ENCODE results near the gene PITPNM2. TPM values are rescaled to one million over a fixed set of nuclear protein-coding genes. Genes with fewer than 3 reads are reported as not detected.

The PITPNM2 gene
- total RNA-seq, 3 donors from 2014 or later, result 7.3 to 9.3 (median 9.2) TPM

DNA sequence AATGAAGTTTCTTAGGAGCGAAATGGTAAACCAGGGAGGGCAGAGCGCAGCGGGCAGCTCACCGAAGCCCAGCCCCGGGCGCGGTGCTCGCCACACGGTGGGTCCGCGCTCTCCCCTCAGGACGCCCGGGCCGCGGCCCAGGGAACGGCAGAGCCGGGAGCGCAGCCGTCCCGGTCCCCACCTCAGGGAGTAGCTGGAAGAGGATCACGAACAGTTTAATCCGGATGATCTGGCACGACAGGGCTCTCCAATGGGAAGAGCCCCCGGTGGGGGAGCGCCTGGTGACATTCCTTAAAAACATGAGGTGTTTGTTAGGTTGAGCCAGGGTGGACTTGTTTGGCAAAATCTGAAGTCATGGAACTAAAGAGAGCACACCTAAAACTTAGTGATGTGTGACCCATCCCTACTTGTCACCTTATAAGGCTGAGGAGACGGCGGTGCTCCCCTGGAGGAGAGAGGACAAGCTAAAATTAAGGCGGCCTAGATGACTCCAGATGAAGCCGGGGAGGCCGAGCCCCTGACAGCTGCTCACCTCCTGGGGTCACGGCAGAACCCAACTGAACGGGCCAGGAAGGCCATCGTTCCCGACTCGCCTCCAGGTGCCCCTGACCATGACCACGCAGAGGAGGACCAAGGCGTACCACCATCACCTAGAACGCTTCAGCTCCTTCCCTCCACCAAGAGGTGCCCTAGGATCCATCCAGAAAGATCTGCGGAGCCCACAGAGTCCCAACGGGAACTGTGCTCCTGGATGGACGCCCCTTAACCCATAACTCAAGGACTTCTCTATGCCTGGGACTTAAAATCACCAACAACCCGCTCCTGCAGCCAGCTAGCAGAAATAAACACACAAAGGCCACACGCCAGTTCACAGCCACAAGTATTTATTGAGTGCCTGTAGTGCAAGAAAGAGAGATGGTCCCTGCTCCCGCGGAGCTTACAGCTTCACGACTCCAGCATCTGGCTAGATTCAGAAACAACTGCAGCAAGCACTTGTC lies 866 bp upstream of the PITPNM2 start:
- Mint-ChIP-seq H3K9me3 (no peaks in the 10 kb centered on the region), H3K36me3 (ENCODE audit: insufficient read depth) (peaks cover 2% of the 10 kb centered on the region), H3K27me3 (ENCODE audit: low read depth) (no peaks in the 10 kb centered on the region), H3K4me1 (ENCODE audit: low read depth) (peaks cover 35% of the 10 kb centered on the region), H3K4me3 (peak overlapping the region; percentile 80)
- ATAC-seq (peak; percentile 15 to 17), DNase-seq (no peak)

DNA sequence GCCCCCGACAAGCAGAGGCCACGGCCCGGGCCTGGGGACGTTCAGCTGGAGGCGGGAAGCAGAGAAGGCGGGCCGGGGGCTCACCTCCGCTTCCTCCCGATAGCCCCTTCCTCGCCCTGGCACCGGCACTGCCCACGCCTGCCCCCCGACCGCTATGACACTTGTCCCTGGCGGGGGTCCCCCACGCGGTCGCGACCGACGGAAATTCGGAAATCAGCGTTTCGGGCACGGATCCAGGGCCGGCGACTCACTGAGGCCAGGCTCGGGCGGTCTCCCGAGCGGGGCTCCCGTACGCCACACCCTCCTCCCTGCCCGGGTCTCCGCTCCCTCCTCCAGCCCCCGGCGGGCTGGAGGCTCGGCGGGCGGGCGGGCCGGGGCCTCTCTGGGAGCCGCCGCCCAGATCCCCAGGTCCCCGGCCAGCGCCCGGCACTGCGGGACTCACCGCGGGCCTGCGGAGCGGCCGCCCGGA lies 581 bp downstream of the PITPNM2 start:
- Mint-ChIP-seq H3K9me3 (no peaks in the 10 kb centered on the region), H3K36me3 (ENCODE audit: insufficient read depth) (no peaks in the 10 kb centered on the region), H3K27me3 (ENCODE audit: low read depth) (no peaks in the 10 kb centered on the region), H3K4me3 (peak overlapping the region; percentile 82), H3K4me1 (ENCODE audit: low read depth) (peaks cover 35% of the 10 kb centered on the region)
- DNase-seq (peak; percentile 18), ATAC-seq (peak; percentile 44 to 57)

DNA sequence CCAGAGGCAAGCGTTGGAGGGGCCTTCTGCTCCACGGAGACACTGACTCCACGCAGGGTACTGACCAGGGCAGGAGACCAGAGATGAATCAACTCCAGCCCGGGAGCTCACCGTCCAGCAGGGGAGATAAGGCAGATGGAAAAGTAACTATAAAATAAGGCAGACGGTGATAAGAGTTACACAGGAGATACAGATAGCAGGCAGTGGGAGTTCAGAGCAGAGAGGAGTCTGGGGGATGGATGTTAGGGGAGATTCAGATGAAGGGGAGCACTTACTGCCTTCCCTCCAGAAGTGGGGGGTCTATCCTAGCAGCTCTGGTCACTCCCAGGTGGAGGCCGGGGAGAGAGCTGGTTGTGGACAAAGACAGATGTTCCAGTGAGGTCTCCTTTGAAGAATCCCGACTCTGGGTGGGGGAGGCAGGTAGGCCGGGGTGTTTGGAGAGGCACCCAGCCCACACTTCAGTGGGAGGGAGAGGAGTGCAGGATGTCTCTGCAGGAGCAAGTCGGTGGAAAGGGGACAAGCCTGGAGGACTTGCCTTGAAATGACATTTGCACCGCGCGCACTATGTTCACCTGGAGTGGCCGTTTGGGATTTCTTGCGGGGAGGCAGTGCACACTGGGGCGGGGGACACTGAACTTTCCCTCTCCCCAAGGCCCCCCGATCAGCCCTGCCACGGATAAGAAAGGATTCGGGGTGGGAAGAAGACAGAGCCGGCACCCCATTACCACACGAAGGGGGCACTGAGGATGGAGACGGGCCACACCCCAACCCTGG lies 1.2 kb downstream of the PITPNM2 start:
- Mint-ChIP-seq H3K27me3 (ENCODE audit: low read depth) (no peaks in the 10 kb centered on the region), H3K4me1 (ENCODE audit: low read depth) (peaks cover 35% of the 10 kb centered on the region), H3K4me3 (peak overlapping the region; percentile 82), H3K36me3 (ENCODE audit: insufficient read depth) (no peaks in the 10 kb centered on the region), H3K9me3 (no peaks in the 10 kb centered on the region)
- ATAC-seq, result no peak
- no peak for DNase-seq

DNA sequence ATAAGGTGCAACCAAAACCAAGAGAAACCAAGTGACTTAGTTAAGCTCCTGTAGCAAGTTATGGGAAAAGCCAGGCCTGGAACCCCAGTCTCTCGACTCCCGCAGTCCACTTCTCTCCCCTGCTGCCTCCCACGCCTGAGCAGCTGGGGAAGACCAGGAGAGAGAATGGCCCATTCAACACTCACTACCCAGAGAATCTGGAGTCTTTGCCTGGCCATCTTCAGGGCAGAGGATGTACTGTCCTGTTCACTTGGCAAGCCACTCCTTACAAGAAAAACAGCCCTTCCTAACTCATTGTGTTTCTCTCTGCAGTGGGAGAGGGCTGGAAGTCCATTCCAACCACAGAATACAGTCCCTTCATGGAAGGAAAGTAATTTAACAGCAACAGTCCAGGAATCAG lies 1.8 kb downstream of the PITPNM2 start:
- DNase-seq (no peak), ATAC-seq (no peak)
- Mint-ChIP-seq H3K36me3 (ENCODE audit: insufficient read depth) (no peaks in the 10 kb centered on the region), H3K27me3 (ENCODE audit: low read depth) (no peaks in the 10 kb centered on the region), H3K4me1 (ENCODE audit: low read depth) (peaks cover 36% of the 10 kb centered on the region), H3K4me3 (peak overlapping the region; percentile 82), H3K9me3 (no peaks in the 10 kb centered on the region)

DNA sequence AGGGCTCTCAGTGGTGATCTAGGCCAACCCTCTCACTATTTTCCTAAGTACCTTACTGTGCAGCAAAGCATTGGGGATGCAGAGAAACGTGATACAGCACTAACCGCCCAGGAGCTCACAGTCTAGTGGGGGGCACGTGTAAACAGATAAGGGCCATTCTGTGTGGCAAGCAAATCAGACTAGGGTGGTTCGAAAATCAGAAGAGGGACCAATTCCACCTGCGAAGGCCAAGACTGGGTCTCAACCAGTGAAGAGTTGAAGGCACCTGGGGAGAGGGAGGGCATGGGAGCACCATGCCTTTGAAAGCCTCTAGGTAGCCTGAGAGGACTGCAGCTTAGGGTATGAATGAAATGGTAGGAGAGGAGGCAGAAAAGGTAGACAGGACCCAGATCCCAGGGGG lies 2.2 kb downstream of the PITPNM2 start:
- no peaks in the 10 kb centered on the region for H3K9me3 Mint-ChIP-seq
- ATAC-seq (no peak), DNase-seq (no peak)
- H3K4me1 Mint-ChIP-seq (ENCODE audit: low read depth), result peaks cover 37% of the 10 kb centered on the region
- no peaks in the 10 kb centered on the region for H3K36me3 Mint-ChIP-seq (ENCODE audit: insufficient read depth)
- no peaks in the 10 kb centered on the region for H3K27me3 Mint-ChIP-seq (ENCODE audit: low read depth)
- H3K4me3 Mint-ChIP-seq, result peak overlapping the region; percentile 29

DNA sequence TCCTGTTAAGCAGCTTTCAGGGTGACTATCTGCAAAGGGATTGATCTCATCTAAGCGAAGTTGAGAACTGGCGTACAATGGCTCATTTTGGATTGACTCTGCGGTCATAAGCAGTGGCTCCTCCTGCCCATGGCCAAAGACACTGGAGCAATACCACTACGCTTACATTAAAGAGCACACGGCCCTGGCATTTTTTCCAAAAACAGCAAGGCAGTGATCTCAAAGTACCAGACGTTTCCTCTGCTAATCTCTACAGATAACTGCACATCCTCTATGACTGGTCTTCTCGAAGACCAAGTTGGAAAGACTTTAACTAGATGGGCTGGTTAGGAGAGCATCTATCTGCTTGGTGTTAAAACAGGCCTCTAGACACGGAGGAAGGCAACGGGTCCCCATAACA lies 2.7 kb downstream of the PITPNM2 start:
- H3K36me3 Mint-ChIP-seq (ENCODE audit: insufficient read depth), result no peaks in the 10 kb centered on the region
- H3K27me3 Mint-ChIP-seq (ENCODE audit: low read depth), result no peaks in the 10 kb centered on the region
- H3K4me3 Mint-ChIP-seq, result peak overlapping the region; percentile 29
- DNase-seq (no peak), ATAC-seq (no peak)
- H3K9me3 Mint-ChIP-seq, result no peaks in the 10 kb centered on the region
- peaks cover 37% of the 10 kb centered on the region for H3K4me1 Mint-ChIP-seq (ENCODE audit: low read depth)

DNA sequence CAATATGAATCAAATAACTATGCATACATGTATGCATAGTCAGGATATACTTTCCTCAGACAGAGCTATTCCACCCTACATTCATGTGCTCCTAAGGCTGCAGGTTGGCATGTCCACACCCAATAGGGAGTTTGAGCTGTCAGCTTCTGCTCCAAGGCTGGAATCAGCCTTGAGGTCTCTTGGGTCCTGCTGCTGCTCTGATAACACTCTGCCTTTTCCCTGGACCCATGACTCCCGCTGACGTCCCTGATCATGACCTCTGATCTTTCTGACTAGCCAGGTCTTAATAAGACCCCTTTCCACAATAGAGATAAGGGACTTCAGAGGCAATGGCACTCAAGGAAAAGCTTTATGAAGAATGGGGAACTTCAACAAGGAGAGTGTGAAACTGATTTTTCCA lies 5.7 kb downstream of the PITPNM2 start:
- H3K9me3 Mint-ChIP-seq, result no peaks in the 10 kb centered on the region
- no peaks in the 10 kb centered on the region for H3K27me3 Mint-ChIP-seq (ENCODE audit: low read depth)
- H3K4me3 Mint-ChIP-seq, result no peak overlapping the region
- DNase-seq (no peak), ATAC-seq (no peak)
- no peaks in the 10 kb centered on the region for H3K36me3 Mint-ChIP-seq (ENCODE audit: insufficient read depth)
- peaks cover 33% of the 10 kb centered on the region for H3K4me1 Mint-ChIP-seq (ENCODE audit: low read depth)

DNA sequence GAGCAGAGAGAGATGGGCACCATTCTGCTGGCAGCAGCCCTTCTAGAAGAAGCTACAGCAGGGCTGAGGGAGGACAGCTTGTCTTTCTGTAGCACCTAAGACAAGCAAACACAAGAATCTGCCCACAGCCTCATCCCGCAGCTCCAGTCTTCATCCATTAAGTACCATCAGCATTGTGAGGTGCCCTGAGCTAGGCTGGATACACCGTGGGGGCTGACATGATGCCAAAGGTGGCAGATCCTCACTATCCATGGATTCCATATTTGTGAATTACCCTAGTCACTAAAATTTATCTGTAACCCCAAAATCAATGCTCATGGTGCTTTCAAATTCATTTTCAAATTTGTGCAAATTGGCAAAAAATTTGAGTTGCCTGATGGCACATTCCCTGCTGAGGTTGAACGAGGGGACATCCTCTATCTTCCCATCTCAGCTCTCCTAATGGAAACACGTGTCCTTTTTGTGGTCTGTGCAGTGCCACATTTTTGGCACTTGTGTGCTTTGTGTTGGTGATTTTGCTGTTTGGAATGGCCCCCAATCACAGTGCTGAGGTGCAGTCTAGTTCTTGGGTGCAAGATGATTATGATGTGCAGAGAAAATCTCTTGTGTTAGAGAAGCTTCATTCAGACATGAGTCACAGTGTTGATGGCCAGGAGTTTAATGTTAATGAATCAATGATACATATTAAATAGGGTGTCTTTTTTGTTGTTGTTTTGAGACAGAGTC lies 7.0 kb downstream of the PITPNM2 start:
- DNase-seq (no peak), ATAC-seq (no peak)
- H3K9me3 Mint-ChIP-seq, result no peaks in the 10 kb centered on the region
- peaks cover 30% of the 10 kb centered on the region for H3K4me1 Mint-ChIP-seq (ENCODE audit: low read depth)
- H3K27me3 Mint-ChIP-seq (ENCODE audit: low read depth), result no peaks in the 10 kb centered on the region
- no peaks in the 10 kb centered on the region for H3K36me3 Mint-ChIP-seq (ENCODE audit: insufficient read depth)
- no peak overlapping the region for H3K4me3 Mint-ChIP-seq

GRCh38 chr12:123142921-123143735 lies 7.8 kb downstream of the PITPNM2 start:
- Mint-ChIP-seq H3K4me1 (ENCODE audit: low read depth) (peaks cover 24% of the 10 kb centered on the region), H3K36me3 (ENCODE audit: insufficient read depth) (no peaks in the 10 kb centered on the region), H3K4me3 (no peak overlapping the region), H3K9me3 (no peaks in the 10 kb centered on the region), H3K27me3 (ENCODE audit: low read depth) (no peaks in the 10 kb centered on the region)
- ATAC-seq (peak in 1 of 2 donors; percentile 27), DNase-seq (no peak)

DNA sequence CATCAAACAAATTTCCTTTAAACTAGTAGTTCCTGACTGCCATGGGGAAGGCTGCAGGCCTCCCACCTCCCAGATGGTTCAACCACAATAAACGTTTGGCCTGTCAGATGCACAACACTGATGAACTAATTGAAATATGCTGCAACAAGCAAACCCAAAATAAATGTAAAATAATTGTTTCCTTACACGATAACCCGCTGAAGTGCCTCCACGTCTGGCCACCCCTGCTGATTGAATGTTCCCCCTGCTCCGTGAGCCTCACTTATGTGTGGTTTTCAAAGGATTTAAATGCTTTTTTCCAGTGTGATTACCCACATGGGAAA lies 8.4 kb downstream of the PITPNM2 start:
- DNase-seq, result no peak
- H3K4me3 Mint-ChIP-seq, result no peak overlapping the region
- H3K36me3 Mint-ChIP-seq (ENCODE audit: insufficient read depth), result no peaks in the 10 kb centered on the region
- no peaks in the 10 kb centered on the region for H3K27me3 Mint-ChIP-seq (ENCODE audit: low read depth)
- no peak for ATAC-seq
- no peaks in the 10 kb centered on the region for H3K9me3 Mint-ChIP-seq
- peaks cover 23% of the 10 kb centered on the region for H3K4me1 Mint-ChIP-seq (ENCODE audit: low read depth)

DNA sequence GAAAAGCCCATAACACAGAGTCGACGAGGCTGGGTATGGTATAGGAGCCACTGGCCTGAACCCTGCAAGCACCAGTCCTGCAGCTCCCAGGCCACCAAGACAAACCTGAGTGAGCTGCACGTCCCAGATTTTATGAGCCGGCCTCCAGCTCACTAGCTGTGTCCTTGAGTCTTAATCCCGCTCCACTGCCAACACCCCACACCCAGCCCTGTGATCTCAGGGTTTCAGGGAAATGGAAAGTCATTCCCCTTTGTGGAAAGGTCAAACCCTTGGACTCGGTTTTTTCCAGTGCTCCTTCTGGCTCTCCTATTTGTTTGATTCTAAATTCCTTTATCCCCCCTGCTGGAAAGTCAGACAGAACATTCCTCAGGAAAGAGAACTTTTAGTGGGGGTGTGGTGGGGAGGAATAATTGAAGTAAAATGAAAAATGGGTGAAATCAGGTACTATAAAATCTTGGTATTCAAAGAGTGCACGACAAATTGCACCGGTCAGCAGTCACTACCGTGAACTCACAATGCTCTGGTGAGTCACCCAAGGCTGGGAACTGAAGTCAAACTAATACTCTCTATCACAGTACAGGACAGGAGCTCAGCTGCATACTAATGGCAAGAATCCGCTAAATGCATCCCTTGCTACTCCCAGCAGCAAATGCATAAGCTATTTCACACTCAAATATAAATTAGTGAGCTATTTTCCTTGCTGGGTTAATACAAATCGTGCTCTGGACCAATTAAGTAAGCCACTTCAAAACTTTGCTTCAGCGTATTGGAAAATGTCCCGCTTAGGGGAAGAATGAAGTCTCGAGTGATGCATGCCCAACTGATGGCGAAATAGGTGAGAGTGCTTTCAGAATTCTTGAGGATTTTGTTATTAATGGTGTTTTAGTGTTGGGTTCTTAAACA lies 9.0 kb downstream of the PITPNM2 start:
- DNase-seq, result no peak
- Mint-ChIP-seq H3K4me3 (no peak overlapping the region), H3K27me3 (ENCODE audit: low read depth) (no peaks in the 10 kb centered on the region), H3K9me3 (no peaks in the 10 kb centered on the region), H3K4me1 (ENCODE audit: low read depth) (peaks cover 20% of the 10 kb centered on the region), H3K36me3 (ENCODE audit: insufficient read depth) (no peaks in the 10 kb centered on the region)
- no peak for ATAC-seq

- Mint-ChIP-seq H3K4me1 (ENCODE audit: low read depth) (peaks cover 19% of the 10 kb centered on the region), H3K27me3 (ENCODE audit: low read depth) (no peaks in the 10 kb centered on the region), H3K36me3 (ENCODE audit: insufficient read depth) (peaks cover 2% of the 10 kb centered on the region), H3K9me3 (no peaks in the 10 kb centered on the region), H3K4me3 (no peak overlapping the region)
- no peak for DNase-seq
- no peak for ATAC-seq
Observed at GRCh38 chr12:123140676-123141614, 9.9 kb downstream of the PITPNM2 start.
